Measurements from ENCODE around the gene CDC20. TPM values are rescaled to one million over a fixed set of nuclear protein-coding genes. Genes with fewer than 3 reads are reported as not detected.

CDC20 gene
- total RNA-seq, result 35.3 and 83.5 TPM in 2 replicates

DNA sequence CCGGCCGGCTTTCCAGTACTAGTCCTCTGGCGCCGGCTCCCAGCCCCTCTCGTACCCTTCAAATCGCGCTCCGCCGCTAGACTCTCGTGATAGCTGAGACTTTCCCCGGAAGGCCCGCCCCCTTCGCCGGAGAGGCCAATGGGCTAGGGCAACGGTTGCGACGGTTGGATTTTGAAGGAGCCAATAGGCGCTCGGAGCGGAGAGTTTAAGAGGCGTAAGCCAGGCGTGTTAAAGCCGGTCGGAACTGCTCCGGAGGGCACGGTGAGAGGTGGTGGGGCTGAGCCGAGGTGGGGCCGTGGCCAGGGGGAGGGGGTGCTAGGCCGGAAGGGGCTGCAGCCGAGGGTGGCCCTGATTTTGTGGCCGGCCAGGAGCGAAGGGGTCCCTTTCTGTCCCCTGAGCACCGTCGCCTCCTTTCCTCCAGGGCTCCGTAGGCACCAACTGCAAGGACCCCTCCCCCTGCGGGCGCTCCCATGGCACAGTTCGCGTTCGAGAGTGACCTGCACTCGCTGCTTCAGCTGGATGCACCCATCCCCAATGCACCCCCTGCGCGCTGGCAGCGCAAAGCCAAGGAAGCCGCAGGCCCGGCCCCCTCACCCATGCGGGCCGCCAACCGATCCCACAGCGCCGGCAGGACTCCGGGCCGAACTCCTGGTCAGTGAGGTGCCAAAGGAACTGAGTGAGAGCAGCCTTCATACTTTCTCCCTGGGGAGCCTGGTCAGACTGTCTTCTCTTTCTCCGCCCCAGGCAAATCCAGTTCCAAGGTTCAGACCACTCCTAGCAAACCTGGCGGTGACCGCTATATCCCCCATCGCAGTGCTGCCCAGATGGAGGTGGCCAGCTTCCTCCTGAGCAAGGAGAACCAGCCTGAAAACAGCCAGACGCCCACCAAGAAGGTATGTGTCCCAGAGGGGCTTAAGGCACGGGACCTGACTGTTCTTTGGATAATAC, at the start of gene CDC20:
Gene CDC20 (plus strand): TSS at position 236 of the 948 bp plus-strand sequence. CDS start 235 bp downstream, at position 471.

GRCh38 chr1:43337588-43337987, 21.2 kb upstream of the CDC20 start, which contains the start of gene MPL:
Gene MPL, plus strand, starts transcription at chr1:43337818. Its CDS starts 31 bp downstream, at chr1:43337849.

GRCh38 chr1:43367904-43368645, 9.3 kb downstream of the CDC20 start, which contains the start of gene ELOVL1:
Gene ELOVL1, minus strand, starts transcription at chr1:43368011. Its CDS starts 2,402 bp downstream, at chr1:43365609.

GRCh38 chr1:43389326-43390313, 30.8 kb downstream of the CDC20 start, which contains the start of the genes MED8 and SZT2:
Gene MED8, minus strand, starts transcription at chr1:43389800. Its CDS starts 36 bp downstream, at chr1:43389764.
Gene SZT2, plus strand, starts transcription at chr1:43389899. Its CDS starts 70 bp downstream, at chr1:43389969.

Other genes starting within 250 kb of the CDC20 start
- 103 and 141 TPM in 2 replicates for gene EBNA1BP2, start 186.7 kb upstream of the CDC20 start, total RNA-seq
- 0.28 and 0.36 TPM in 2 replicates for gene CFAP57, start 186.7 kb upstream of the CDC20 start, total RNA-seq
- gene TMEM125, start 89.0 kb upstream of the CDC20 start, total RNA-seq, result not detected in 2 replicates
- not detected in 2 replicates for gene C1orf210, start 73.4 kb upstream of the CDC20 start, total RNA-seq
- gene TIE1, start 58.0 kb upstream of the CDC20 start, total RNA-seq, result 694 and 736 TPM in 2 replicates
- not detected in 2 replicates for gene MPL, start 21.2 kb upstream of the CDC20 start, total RNA-seq
- 64.6 and 66.0 TPM in 2 replicates for gene ELOVL1, start 9.0 kb downstream of the CDC20 start, total RNA-seq
- gene MED8, start 30.8 kb downstream of the CDC20 start, total RNA-seq, result 45.6 and 47.1 TPM in 2 replicates
- 13.5 and 23.6 TPM in 2 replicates for gene SZT2, start 30.9 kb downstream of the CDC20 start, total RNA-seq
- 121 and 235 TPM in 2 replicates for gene HYI, start 95.0 kb downstream of the CDC20 start, total RNA-seq
- gene PTPRF, start 171.9 kb downstream of the CDC20 start, total RNA-seq, result 120 and 266 TPM in 2 replicates